Calu3 (cell line): ENCODE results near the gene GRID2. TPM values are rescaled to one million over a fixed set of nuclear protein-coding genes. Genes with fewer than 3 reads are reported as not detected.

Experiments used
- BruUV-seq: library from RNA; stranded (reverse); fragments of 400-500 nt; replicated peaks from 2 replicates; lab custom pipeline; 2021; lab: Mats Ljungman, UMichigan
- CTCF ChIA-PET: fragments of 300-600 bp; sonication (Branson Sonifier 250); formaldehyde crosslinking; loops from one replicate; lab custom pipeline; 2022; ENCODE audit warnings: antibody characterized with exemption; lab: Charles Lee
- DNase-seq: peaks from one replicate; pipeline ENCODE4 v3.0.0; 2022
- H3K27ac Mint-ChIP-seq: one replicate; pipeline ENCODE4 v1.8.0; 2022; ENCODE audit warnings: mixed read lengths; ENCODE audit not compliant: unreplicated experiment
- H3K27me3 Mint-ChIP-seq: one replicate; pipeline ENCODE4 v1.8.0; 2022; ENCODE audit warnings: mixed read lengths; ENCODE audit not compliant: unreplicated experiment
- H3K36me3 Mint-ChIP-seq: one replicate; pipeline ENCODE4 v1.8.0; 2022; ENCODE audit warnings: mild to moderate bottlenecking, moderate library complexity, mixed read lengths; ENCODE audit not compliant: insufficient read depth, unreplicated experiment
- H3K4me1 Mint-ChIP-seq: one replicate; pipeline ENCODE4 v1.8.0; 2022; ENCODE audit warnings: mild to moderate bottlenecking, low read depth, mixed read lengths; ENCODE audit not compliant: unreplicated experiment
- H3K4me3 Mint-ChIP-seq: one replicate; pipeline ENCODE4 v1.8.0; 2022; ENCODE audit warnings: mild to moderate bottlenecking, low read depth, moderate library complexity, mixed read lengths; ENCODE audit not compliant: unreplicated experiment
- H3K9me3 Mint-ChIP-seq: one replicate; pipeline ENCODE4 v1.8.0; 2022; ENCODE audit warnings: low read depth, mixed read lengths; ENCODE audit not compliant: unreplicated experiment
- CTCF ChIP-seq: fragments of 200-600 bp; IDR thresholded peaks from one replicate; pipeline ENCODE4 v1.8.0; 2022; ENCODE audit warnings: antibody characterized with exemption; ENCODE audit not compliant: unreplicated experiment
- intact Hi-C: fragments of 100-400 bp; cut with micrococcal nuclease; formaldehyde crosslinking; loops from one replicate; pipeline ENCODE4 v1.10.0; 2022; ENCODE audit not compliant: unreplicated experiment
- total RNA-seq: library from RNA; stranded (reverse); gene quantifications from 2 replicates; pipeline ENCODE4 v1.2.3, GENCODE V29; 2022

Gene GRID2
- total RNA-seq, 1 experiment from 2014 or later, result not detected

GRCh38 chr4:92952426-92952825 lies 648.7 kb downstream of the GRID2 start:
- BruUV-seq, result no TSS peak
- no peak for DNase-seq
- CTCF ChIA-PET, result no interaction called here

GRCh38 chr4:92952897-92953296 lies 649.1 kb downstream of the GRID2 start:
- TF ChIP-seq CTCF, result no peak
- no TSS peak for BruUV-seq
- Mint-ChIP-seq H3K9me3 (no peaks in the 10 kb centered on the region), H3K27me3 (no peaks in the 10 kb centered on the region), H3K36me3 (no peaks in the 10 kb centered on the region), H3K27ac (no peak overlapping the region), H3K4me3 (no peak overlapping the region), H3K4me1 (no peaks in the 10 kb centered on the region)
- intact Hi-C loops, result no loop called here
- DNase-seq, result no peak
- CTCF ChIA-PET, result no interaction called here

More at GRCh38 chr4:92952426-92952825, 648.7 kb downstream of the GRID2 start:
- Mint-ChIP-seq H3K27ac (no peak overlapping the region), H3K27me3 (no peaks in the 10 kb centered on the region), H3K9me3 (no peaks in the 10 kb centered on the region), H3K36me3 (no peaks in the 10 kb centered on the region), H3K4me1 (no peaks in the 10 kb centered on the region), H3K4me3 (no peak overlapping the region)
- no peak for TF ChIP-seq CTCF
- intact Hi-C loops, result no loop called here

GRCh38 chr4:92953462-92953861 lies 649.7 kb downstream of the GRID2 start:
- Mint-ChIP-seq H3K27ac (no peak overlapping the region), H3K9me3 (no peaks in the 10 kb centered on the region), H3K4me1 (no peaks in the 10 kb centered on the region), H3K27me3 (no peaks in the 10 kb centered on the region), H3K36me3 (no peaks in the 10 kb centered on the region), H3K4me3 (no peak overlapping the region)
- intact Hi-C loops, result no loop called here
- TF ChIP-seq CTCF, result no peak
- BruUV-seq, result no TSS peak
- no peak for DNase-seq
- CTCF ChIA-PET, result no interaction called here

GRCh38 chr4:92961881-92962280 lies 658.1 kb downstream of the GRID2 start:
- H3K27ac Mint-ChIP-seq, result no peak overlapping the region
- no peak overlapping the region for H3K4me3 Mint-ChIP-seq
- TF ChIP-seq CTCF, result no peak

More at GRCh38 chr4:92961881-92962280, 658.1 kb downstream of the GRID2 start:
- Mint-ChIP-seq H3K9me3 (no peaks in the 10 kb centered on the region), H3K36me3 (no peaks in the 10 kb centered on the region), H3K4me1 (no peaks in the 10 kb centered on the region), H3K27me3 (no peaks in the 10 kb centered on the region)
- no peak for DNase-seq
- CTCF ChIA-PET, result no interaction called here
- intact Hi-C loops, result no loop called here
- BruUV-seq, result no TSS peak
